ENCODE measurements around the gene C20orf204.
"Not testable (repeated sequence)": the region's sequence is repeated elsewhere in the genome, so short reads cannot be mapped to it uniquely, and the experiment has no call there.

Gene C20orf204

DNA sequence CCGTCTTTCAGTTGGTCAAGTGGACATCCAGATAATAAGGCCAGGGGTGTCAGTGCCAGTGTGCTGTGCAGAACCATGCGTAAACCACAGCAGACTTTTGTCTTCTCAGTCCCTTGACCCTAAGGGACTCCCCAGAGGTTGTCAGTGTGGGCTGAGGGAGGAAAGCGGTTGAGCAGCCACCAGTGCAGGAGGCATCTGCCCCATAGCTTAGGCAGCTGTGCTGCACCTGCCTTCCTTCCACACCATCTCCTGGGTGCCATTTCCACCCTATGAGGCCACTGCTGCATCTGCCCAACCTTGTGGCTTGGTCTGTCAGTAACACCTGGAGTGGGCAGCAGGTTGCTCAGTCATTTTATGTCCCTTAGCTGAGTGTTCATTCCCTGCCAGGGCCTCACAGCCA lies 29.1 kb upstream of the C20orf204 start:
- in situ Hi-C loops (cut with MboI; ENCODE audit: low sequenced_read_pairs, unreplicated experiment) = no loop called here

DNA sequence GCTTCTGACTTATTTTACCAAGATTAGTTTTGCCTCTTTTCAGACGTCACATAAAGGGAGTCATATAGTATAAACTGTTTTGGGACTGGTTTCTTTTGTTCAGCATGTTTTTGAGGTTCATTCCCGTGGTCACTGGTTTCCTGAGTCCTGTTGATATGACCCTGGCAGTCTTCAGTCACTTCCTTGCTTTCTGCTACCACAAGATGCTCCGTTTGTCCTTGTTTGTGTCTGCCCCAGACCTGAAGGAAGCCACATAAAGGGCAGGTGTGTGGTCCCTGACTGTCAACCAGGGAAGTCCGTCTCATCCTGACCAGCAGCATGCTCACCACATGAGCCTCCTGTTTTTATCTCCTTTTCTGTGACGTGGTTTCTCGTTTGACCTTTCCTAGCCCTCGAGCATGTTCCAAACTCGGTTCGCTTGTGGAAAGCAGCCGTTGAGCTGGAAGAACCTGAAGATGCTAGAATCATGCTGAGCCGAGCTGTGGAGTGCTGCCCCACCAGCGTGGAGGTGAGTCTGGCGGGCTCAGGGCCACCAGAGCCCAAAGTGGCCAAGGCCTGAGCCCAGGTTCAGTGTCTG lies 26.1 kb upstream of the C20orf204 start:
- in situ Hi-C loops (cut with MboI; ENCODE audit: low sequenced_read_pairs, unreplicated experiment) = no loop called here
- TF ChIP-seq, protein P1, sequence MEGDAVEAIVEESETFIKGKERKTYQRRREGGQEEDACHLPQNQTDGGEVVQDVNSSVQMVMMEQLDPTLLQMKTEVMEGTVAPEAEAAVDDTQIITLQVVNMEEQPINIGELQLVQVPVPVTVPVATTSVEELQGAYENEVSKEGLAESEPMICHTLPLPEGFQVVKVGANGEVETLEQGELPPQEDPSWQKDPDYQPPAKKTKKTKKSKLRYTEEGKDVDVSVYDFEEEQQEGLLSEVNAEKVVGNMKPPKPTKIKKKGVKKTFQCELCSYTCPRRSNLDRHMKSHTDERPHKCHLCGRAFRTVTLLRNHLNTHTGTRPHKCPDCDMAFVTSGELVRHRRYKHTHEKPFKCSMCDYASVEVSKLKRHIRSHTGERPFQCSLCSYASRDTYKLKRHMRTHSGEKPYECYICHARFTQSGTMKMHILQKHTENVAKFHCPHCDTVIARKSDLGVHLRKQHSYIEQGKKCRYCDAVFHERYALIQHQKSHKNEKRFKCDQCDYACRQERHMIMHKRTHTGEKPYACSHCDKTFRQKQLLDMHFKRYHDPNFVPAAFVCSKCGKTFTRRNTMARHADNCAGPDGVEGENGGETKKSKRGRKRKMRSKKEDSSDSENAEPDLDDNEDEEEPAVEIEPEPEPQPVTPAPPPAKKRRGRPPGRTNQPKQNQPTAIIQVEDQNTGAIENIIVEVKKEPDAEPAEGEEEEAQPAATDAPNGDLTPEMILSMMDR (IDR thresholded peaks at IDR 0.05; ENCODE audit: borderline replicate concordance, control extremely low read depth, extremely low read depth, insufficient read depth, missing control alignments) = no peak

More for the DNA sequence above, 29.1 kb upstream of the C20orf204 start:
- TF ChIP-seq, protein P1 (IDR thresholded peaks at IDR 0.05; ENCODE audit: borderline replicate concordance, control extremely low read depth, extremely low read depth, insufficient read depth, missing control alignments) = no peak
- DNase-seq (ENCODE audit: low spot score) = no peak

DNA sequence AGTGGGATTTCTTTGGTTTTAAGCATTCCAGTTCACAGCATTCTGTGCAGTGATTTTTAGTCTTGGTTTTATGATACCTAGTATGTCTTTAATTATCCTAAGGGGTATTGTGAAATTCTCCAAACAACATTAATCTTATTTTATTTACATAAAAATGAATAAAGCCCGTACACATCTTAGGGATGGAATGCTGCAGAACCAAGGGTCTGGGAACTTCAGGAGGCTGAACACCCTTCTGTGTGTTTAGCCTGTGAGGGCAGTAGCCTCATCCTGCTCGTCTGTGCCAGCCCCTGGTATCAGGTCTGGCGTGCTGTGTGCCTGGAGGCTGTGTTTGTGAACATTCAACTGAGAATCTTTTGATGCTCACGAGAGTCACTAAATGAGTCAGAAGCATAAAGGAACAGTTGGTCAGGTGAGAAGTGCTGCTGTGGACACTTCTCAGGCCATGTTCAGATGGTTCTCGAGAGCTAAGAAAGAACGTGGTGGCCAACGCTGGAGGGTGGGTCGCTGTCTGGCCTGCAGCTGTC lies 25.2 kb upstream of the C20orf204 start:
- no peak for DNase-seq (ENCODE audit: low spot score)
- TF ChIP-seq, protein P1 (IDR thresholded peaks at IDR 0.05; ENCODE audit: borderline replicate concordance, control extremely low read depth, extremely low read depth, insufficient read depth, missing control alignments) = no peak
- in situ Hi-C loops (cut with MboI; ENCODE audit: low sequenced_read_pairs, unreplicated experiment) = no loop called here

More for the DNA sequence above, 26.1 kb upstream of the C20orf204 start:
- no peak for DNase-seq (ENCODE audit: low spot score)

DNA sequence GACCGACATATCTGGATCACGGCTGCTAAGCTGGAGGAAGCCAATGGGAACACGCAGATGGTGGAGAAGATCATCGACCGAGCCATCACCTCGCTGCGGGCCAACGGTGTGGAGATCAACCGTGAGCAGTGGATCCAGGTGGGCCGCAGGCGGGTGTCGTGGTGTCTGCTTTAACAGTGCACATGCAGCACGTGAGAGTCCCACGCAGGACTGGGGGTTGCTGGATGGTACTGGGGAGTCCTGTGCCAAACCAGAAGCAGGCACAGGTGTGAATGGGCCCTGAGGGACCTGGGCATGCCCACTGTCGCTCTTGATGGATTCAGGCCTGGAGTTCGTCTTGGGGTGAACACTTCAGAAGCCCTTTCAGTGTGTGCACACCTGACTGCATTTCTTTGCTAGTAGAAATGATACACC lies 24.6 kb upstream of the C20orf204 start:
- DNase-seq (ENCODE audit: low spot score) = no peak
- TF ChIP-seq, protein P1 (IDR thresholded peaks at IDR 0.05; ENCODE audit: borderline replicate concordance, control extremely low read depth, extremely low read depth, insufficient read depth, missing control alignments) = no peak
- in situ Hi-C loops (cut with MboI; ENCODE audit: low sequenced_read_pairs, unreplicated experiment) = no loop called here

DNA sequence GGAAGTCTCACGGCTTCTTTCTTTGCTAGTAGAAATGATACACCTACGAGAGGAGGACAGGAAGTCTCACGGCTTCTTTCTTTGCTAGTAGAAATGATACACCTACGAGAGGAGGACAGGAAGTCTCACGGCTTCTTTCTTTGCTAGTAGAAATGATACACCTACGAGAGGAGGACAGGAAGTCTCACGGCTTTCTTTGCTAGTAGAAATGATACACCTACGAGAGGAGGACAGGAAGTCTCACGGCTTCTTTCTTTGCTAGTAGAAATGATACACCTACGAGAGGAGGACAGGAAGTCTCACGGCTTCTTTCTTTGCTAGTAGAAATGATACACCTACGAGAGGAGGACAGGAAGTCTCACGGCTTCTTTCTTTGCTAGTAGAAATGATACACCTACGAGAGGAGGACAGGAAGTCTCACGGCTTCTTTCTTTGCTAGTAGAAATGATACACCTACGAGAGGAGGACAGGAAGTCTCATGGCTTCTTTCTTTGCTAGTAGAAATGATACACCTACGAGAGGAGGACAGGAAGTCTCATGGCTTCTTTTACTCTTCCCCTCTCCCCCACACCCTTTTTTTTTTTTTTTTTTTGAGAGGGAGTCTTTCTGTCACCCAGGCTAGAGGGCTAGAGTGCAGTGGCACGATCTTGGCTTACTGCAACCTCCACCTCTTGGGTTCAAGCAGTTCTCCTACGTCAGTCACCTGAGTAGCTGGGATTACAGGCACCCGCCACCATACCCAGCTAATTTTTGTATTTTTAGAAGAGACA lies 23.4 kb upstream of the C20orf204 start:
- in situ Hi-C loops (cut with MboI; ENCODE audit: low sequenced_read_pairs, unreplicated experiment); DNase-seq (ENCODE audit: low spot score): not testable (repeated sequence)

DNA sequence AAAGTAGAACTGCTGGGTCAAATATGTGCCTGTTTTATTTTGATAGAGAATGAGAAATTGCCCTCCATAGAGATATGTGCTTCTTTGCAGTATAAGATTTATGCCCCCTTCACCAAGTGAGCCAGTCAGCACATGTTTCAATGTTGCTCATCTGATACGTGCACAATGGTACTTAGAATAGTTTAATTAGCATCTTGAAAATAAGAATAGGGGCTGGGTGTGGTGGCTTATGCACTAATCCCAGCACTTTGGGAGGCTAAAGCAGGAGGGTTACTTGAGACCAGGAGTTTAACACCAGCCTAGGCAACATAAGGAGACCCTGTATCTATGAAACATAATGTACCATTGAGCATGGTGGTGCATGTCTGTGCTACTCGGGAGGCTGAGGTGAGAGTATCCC lies 20.3 kb upstream of the C20orf204 start:
- in situ Hi-C loops (cut with MboI; ENCODE audit: low sequenced_read_pairs, unreplicated experiment) = no loop called here
- no peak for DNase-seq (ENCODE audit: low spot score)
- TF ChIP-seq, protein P1 (IDR thresholded peaks at IDR 0.05; ENCODE audit: borderline replicate concordance, control extremely low read depth, extremely low read depth, insufficient read depth, missing control alignments) = no peak
